NOMO-1 (cell line): ENCODE data around the gene TMEM141.
A peak's percentile ranks its signal among the peaks of the same experiment; 100 is the strongest.
"Not testable (repeated sequence)": the region's sequence is repeated elsewhere in the genome, so short reads cannot be mapped to it uniquely, and the experiment has no call there.

ENCODE experiments used
- DNase-seq, 2 experiments: peaks; one replicate each; lab custom pipeline; 2025; ENCODE audit not compliant: unreplicated experiment in 2 of 2; lab: John Stamatoyannopoulos, UW

TMEM141 gene

DNA sequence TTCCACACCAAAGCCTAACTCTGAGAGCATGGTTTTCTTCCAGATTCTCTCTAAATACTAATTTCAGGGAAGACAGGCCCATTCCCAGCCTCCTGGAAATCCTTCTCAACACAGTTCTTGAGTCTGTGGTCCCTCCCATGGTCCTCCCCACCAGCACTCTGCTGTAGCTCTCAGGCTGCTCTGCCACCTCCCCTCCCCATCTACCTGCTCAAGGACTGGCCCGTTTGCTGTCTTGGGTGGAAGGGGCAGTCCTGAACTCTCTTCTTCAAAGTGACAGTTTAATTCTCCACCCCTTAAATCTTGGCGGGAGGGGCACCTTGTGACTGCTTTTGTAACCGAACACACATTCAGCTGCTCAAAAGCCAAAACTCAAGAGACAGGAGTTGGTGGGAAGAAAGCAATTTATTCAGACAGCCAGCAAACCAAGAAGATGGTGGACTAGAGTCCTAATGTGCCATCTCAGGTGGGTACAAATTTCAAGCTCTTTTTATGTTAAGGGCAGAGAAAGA, 19.2 kb upstream of the TMEM141 start:
- DNase-seq: no peak

DNA sequence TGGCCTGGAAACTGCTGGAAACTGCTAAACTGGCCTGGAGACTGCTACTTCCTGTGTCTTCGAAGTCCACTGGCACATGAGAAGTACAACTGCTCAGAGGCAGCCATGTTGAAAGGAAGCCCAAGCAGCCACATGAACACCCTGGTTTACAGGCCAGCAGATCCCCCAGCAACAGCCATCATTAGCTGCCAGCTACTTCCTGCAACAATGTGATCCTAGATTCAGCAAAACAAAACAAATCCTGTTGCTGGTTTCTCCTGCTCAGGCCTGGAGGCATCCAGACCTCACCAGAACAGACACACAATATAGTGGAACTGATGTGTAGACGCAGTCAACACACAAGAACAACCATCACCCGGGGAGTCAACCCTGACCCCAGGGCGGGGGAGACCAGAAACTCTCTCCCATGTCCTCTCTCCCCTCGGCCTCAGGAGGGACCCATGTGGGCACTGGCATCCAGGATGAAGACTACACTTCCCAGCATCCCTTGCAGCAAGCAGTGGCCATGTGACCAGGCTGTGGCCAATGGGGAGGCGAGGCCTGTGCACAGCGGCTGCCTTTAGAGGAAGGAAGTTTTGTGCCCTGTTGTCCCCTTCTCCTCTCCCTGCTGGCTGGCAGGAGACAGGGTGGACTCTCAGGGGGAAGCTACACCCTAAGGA, 17.6 kb upstream of the TMEM141 start:
- DNase-seq: peak; percentile 32 to 34

DNA sequence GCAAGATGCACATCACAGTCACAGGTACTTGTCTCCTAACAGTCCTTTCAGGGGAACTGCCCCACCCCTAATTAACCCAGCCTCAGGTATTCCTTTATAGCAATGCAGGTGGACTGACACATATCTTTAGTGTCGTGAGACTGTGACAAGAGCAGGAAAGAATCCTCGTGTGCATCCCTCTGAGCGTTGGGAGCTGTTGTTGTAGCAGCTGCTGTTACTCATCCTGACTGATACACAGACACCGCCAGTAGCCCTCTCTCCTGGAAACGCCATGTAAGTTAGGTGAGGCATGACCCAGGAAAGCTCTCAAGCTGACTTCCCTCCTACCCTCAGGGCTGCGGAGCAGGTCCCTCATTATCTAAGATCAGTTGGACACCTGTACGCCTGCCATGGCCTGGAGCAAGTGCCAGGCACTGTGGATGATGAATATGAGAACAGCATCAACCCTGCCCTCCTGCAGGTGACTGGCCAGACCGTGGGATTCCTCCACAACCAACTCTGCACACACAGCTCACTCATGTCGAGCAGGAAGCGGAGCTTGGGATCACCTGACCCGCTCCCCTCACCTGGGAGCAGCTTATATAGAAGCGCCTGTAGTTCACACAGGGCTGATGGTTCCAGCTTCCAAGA, 16.6 kb upstream of the TMEM141 start:
- no peak for DNase-seq

DNA sequence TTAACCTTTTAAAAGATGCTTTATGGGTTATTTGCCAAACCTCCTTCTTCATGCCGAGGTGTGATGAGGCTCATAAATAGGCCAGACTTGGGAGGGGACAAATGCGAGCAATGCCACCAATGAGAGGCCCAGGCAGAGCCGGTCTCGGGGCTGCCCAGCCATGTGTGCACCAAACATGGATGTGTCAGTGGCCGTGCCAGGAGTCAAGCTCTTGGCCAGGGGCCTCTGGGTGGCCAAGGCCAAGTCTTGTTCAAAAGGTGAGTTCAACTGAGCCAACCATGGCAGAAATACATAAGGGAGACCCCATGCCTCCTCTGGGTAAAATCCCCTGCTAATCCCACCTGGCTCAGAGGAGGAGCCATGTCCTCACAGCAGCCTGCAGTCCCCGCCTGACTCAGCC, 16.0 kb upstream of the TMEM141 start:
- DNase-seq: no peak

DNA sequence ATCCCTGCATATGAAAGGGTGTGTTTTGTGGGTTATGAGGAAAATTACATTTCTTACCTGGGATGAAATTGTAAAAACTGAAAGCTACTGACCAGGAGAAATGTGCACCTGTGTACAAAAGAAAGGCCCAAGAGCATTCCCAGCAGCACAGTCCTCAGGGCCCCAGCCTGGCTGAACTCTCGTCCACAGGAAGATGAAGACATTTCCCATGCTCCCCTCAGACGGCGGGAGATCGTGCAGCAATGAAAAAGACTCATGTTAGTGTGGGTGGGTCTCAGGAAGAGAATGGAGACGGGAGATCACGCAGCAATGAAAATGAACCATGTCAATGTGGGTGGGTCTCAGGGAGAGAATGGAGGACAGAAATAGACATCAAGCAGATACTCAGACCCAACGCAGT, 14.2 kb upstream of the TMEM141 start:
- no peak for DNase-seq

DNA sequence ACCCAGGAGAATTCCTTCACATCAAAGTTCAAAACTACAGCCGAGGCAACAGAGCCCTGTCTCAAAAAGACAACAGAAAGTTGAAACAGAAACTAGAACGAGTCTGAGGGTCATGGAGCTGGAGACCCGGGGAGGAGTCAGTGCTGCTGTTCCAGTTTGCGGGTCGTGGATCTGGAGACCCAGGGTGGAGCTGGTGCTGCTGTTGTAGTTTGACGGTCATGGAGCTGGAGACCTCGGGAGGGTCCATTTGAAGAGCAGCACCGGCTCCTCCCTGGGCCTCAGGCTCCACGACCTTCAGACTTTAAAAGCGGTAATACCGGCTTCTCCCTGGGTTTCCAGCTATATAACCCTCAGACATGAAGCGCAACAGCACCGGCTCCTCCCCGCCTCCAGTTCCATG, 13.8 kb upstream of the TMEM141 start:
- no peak for DNase-seq

DNA sequence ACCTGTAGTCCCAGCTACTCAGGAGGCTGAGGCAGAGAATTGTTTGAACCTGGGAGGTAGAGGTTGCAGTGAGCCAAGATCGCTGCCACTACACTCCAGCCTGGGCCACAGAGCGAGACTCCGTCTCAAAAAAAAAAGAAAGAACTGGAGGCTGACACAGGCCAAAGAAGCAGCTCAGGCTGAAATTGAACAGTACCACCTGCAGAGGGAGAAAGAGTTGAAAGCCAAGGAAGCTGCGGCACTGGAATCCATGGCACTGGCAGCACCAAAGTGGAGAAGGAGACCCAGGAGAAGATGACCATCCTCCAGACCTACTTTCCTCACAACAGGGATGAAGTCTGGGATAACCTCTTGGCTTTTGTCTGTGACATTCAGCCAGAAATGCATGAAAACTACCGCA, 11.3 kb upstream of the TMEM141 start:
- no peak for DNase-seq

DNA sequence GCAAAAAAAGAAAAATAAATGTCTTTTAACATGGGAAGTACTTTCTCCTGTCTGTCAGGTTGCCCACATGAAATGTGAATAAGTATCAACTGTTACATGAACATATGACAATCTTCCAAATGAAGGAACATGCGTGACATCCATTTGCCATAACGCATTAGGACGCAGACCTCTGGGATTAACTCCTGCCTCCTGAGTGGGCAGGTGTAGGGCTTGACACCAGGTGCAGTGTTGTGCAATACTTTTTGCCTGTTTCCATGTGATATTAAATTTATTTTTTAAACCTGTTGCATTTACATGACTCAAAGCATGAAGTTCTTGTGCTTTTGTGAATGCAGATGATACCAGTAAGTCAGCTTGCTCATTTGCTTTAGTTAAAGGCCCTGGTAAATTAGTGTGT, 8.7 kb upstream of the TMEM141 start:
- DNase-seq: no peak

DNA sequence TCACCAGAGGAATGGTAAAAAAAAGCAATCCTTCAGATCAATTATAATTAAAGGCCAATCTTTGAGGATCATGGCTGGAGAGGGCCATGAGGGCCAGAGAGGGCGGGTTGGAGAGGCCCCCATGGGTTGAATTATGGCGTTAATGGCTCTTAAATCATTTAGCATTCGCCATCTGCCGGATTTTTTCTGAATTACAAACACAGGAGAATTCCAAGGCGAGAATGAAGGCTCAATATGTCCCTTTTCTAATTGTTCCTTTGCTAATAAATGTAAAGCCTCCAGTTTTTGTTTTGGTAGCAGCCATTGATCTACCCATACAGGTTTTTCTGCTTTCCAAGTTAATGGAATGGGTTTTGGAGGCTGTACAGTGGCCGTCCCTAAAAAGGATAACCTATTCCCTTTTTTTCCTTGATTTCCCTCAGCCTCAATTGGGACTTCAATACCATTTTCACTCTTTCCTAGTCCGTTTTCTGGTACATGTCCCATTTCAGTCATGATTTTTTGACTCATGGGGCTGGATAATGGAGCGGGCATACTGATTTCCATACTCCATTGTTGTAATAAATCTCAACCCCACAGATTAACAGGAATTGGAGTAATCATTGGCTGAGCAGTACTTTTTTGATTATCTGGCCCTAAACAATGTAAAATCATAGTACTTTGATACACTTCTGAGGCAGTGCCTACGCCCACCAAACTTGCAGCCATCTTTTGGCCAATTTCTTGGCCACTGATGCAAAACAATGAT, 6.7 kb upstream of the TMEM141 start:
- peak; percentile 40 to 55 for DNase-seq

DNA sequence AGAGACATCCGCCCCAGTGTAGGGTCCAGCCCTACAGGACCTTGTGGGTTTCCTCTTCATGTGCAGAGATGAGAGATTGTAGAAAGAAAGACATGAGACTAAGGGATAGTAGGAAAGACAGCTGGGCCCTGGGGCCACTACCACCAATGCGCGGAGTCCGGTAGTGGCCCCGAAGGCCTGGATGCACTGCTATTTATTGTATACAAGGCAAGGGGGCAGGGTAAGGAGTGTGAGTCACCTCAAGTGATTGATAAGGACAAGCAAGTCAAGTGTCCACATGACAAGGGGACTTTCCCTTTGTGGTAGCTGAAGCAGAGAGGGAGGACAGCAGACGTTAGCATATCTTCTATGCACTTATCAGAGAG, 6.2 kb upstream of the TMEM141 start:
- no peak for DNase-seq

DNA sequence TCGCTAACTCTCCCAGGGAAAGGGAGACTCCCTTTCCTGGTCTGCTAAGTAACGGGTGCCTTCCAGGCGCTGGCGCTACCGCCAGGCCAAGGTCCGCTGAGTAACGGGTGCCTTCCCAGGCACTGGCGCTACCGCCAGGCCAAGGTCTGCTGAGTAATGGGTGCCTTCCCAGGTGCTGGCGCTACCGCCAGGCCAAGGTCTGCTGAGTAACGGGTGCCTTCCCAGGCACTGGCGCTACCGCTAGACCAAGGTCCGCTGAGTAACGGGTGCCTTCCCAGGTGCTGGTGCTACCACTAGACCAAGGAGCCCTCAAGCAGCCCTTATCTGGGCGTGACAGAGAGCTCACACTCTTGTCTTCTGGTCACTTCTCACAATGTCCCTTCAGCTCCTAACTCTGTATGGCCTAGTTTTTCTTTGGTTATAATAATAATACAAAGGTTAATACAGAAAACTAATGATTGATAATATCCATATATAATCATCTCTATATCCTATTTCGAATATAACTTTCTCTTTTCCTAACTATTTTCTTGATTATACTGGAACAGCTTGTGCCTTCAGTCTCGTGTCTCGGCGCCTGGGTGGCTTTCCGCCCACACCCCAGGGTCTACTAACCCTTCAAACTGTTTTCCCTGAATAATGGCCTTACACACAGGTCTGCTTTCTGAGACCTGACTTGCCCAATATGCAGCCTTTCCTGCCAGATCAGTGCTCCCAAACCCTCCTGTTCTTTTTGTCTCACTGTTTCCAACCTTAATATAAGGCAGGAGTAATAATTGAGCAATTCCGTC, 5.4 kb upstream of the TMEM141 start:
- not testable (repeated sequence) for DNase-seq

DNA sequence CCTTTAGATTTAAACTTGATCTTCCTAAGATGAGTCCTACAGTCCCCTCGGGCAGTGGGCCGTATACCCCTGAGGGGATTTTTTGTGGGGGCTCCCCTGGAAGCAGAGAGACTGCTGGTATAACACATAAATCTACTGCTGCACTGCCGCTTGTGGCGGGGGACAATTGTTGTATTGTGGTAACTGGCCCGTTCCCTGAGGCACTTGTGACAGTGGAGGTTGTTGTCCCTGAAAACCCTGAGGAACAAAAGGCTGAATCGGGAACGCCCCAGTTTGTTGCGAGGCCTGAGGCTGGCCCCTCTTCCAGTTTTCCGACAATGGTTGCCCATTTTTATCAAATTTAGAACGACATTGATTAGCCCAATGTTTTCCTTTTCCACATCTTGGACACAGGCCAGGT, 4.7 kb upstream of the TMEM141 start:
- DNase-seq: no peak

DNA sequence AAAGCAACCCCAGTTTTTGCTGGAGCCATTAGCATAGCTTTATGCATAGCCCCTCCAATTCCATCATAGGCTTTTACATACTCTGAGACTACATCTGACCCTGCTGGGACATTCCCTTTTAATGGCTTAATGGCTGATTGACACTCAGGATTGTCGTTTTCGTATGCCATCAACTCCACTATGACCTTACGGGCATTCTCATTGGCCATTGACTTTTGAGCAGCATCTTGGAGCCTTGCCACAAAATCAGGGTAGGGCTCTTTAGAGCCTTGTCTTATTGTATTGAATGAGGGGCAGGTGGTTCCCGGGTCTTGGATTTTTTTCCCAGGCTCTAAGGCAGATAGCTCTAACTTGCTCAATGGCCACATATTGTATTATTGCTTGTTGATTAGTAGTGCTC, 4.2 kb upstream of the TMEM141 start:
- not testable (repeated sequence) for DNase-seq

DNA sequence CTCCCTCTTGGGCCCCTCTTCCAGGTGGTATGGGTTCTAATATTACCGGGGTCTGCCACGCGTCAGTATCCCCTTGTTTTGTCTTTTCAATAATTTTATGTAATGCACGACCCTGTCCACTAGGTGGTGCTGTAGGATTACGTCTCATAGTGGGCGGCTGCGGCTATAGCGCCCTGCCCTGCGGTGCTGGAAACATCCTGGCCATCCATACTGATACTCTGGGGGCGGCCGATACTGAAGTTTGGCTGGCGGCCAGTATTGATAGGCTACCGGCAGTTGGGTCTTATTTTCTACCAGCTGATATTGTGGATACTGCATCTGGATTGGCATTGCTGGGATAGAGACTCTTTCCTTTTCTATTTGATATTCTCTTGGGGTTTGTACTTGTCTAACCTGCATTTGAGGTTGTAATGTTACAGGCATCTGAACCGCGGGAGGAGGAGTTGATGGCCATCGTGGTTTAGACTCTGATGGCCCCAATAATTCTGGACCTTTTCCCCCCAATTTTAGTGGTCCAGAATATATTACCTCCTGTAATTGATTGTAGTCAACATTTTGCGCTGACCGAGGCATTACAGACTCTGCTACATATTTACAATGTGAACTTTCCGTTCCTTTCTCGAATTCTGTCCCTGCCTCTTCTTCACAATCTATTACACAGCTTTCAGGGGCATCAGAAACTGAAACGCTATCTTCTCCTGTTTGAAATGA, 3.3 kb upstream of the TMEM141 start:
- peak; percentile 76 to 78 for DNase-seq

DNA sequence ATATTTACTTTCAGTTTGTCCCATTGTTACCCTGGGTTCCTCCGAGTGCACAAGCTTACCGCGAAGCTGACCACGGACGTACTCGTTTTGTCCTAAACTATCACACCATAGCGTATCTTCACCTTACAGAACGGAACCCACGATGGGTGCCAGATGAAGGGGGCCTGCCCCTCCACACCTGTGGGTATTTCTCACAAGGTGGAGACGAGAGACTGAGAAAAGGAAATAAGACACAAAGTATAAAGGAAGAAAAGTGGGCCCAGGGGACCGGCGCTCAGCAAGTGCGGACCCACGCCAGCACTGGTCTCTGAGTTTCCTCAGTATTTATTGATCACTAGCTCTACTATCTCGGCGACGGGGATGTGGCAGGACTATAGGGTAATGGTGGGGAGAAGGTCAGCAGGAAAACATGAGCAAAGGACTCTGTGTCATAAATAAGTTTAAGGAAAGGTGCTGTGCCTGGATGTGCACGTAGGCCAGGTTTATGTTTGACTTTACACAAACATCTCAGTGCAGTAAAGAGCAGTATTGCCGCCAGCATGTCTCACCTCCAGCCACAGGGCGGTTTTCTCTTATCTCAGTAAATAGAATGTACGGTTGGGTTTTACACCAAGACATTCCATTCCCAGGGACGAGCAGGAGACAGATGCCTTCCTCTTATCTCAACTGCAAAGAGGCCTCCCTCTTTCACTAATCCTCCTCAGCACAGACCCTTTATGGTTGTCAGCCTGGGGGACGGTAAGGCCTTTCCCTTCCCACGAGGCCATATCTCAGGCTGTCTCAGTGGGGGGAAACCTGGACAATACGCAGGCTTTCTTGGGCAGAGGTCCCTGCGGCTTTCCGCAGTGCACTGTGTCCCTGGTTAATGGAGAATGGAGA, 2.3 kb upstream of the TMEM141 start:
- not testable (repeated sequence) for DNase-seq

DNA sequence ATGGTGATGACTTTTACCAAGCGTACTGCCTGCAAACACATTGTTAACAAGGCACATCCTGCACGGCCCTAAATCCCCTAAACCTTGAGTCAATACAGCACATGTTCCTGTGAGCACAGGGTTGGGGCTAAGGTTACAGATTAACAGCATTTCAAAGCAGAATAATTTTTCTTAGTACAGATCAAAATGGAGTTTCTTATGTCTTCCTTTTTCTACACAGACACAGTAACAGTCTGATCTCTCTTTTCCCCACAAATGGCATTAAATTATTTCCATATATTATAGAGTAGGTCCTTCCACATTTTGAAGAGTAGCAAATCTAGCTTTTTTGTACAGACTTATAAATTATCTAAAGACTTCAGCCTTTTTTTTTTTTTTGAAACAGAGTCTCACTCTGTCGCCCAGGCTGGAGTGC, 1.6 kb upstream of the TMEM141 start:
- DNase-seq: no peak

DNA sequence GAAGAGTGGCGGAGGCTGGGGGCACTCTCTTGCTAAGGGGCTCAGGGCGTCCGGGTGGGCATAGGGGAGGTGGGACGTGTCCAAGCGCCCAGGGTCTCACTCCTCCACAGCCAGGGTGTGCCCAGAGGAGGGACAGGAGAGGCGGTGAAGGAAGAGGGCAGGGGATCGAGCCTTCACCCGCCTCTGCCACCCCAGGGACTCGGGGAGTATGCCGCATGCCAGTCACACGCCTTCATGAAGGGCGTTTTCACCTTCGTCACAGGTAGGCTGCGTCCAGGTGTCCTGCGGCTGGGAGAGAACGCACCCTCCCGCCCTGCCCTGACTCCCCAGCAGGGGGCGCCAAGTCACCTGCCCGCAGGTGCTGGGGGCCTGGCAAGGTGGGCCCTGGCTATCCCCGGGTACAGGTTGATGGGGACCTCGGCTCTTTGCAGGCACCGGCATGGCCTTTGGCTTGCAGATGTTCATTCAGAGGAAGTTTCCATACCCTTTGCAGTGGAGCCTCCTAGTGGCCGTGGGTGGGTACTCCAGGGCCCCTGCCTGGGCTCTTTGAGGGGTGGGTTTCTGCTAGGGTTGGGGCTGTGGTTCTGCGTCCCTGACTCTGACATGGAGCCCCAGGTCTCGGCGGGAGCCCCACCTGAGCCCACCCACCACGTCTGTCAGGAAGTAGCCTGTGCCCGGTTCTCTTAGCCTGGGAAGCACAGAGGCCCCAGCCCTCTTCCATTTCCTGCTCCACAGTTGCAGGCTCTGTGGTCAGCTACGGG, 552 bp downstream of the TMEM141 start:
- DNase-seq: peak; percentile 52 to 67

DNA sequence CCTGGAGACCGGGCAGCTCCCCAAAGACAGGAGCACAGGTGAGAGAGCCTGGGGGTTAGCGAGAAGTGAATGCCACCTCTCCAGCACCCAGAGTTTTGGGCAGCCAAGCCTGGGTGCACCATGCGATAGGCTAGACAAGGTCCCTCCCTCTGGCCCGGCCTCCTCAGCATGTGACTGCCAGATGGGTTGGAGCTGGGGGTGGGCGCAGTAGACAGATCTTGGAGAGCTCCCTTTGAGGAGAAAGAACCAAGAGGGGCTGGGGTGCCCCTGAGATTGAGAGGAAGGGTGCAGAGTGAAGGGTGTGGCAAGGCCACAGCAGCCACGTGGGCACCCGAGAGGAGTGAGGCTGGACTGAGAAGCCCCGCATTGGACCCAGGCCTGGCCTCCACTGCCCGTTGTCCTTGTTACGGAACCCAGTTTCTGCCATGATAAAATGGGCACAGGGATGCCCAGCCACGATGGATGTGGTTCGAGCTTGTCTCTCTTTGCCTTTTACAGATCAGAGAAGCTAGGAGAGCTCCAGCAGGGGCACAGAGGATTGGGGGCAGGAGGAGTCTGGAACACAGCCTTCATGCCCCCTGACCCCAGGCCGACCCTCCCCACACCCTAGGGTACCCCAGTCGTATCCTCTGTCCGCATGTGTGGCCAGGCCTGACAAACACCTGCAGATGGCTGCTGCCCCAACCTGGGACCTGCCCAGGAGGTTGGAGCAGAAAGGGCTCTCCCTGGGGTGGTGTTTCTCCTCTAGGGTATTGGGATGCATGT, 1.4 kb downstream of the TMEM141 start:
- DNase-seq: no peak
